HepG2 (cell line): ENCODE results near the gene SLC34A3. TPM values are rescaled to one million over a fixed set of nuclear protein-coding genes. Genes with fewer than 3 reads are reported as not detected.

Experiments used
- BCL6 ChIP-seq: IDR thresholded peaks from 2 replicates; pipeline ENCODE4 v1.6.1; 2016; ENCODE audit warnings: missing genetic modification reagents, missing compliant biosample characterization
- CHD2 ChIP-seq: IDR thresholded peaks from 2 replicates; pipeline ENCODE4 v1.6.1; 2011; ENCODE audit warnings: low read depth, low read length, improper control_type of control experiment
- ELF4 ChIP-seq: sonication (generic); formaldehyde crosslinking; IDR thresholded peaks from 2 replicates; pipeline ENCODE4 v1.5.0; 2020; ENCODE audit warnings: missing genetic modification reagents, mild to moderate bottlenecking, moderate library complexity, borderline replicate concordance
- ETV5 ChIP-seq: IDR thresholded peaks from 2 replicates; pipeline ENCODE4 v1.6.1; 2018; ENCODE audit warnings: missing biosample characterization, missing genetic modification reagents, inconsistent platforms, borderline replicate concordance
- GLI4 ChIP-seq: sonication (generic); formaldehyde crosslinking; IDR thresholded peaks from 2 replicates; pipeline ENCODE4 v1.5.1; 2020; ENCODE audit warnings: missing genetic modification reagents, mild to moderate bottlenecking, moderate library complexity, borderline replicate concordance
- KDM6A ChIP-seq: IDR thresholded peaks from 2 replicates; pipeline ENCODE4 v1.6.1; 2016; ENCODE audit warnings: low read depth
- MBD4 ChIP-seq: IDR thresholded peaks from 2 replicates; pipeline ENCODE4 v1.6.1; 2012; ENCODE audit warnings: low read length, inconsistent platforms, borderline replicate concordance
- MIXL1 ChIP-seq: IDR thresholded peaks from 2 replicates; pipeline ENCODE4 v1.6.1; 2016
- MXI1 ChIP-seq: IDR thresholded peaks from 3 replicates; pipeline ENCODE4 v1.6.1; 2012; ENCODE audit warnings: low read depth, low read length, inconsistent platforms, borderline replicate concordance
- POGK ChIP-seq: sonication (generic); formaldehyde crosslinking; conservative IDR thresholded peaks from 2 replicates; pipeline ENCODE4 v1.8.0; 2022; ENCODE audit warnings: mild to moderate bottlenecking, moderate library complexity, missing genetic modification reagents
- SIN3A ChIP-seq: IDR thresholded peaks from 2 replicates; pipeline ENCODE4 v1.6.1; 2011; ENCODE audit warnings: low read depth, mild to moderate bottlenecking, control low read depth, low read length, borderline replicate concordance
- SRSF9 ChIP-seq: fragments of 200-400 bp; formaldehyde crosslinking; IDR thresholded peaks from 2 replicates; pipeline ENCODE4 v1.6.1; 2018; ENCODE audit warnings: borderline replicate concordance, mild to moderate bottlenecking, low read depth, low read length; ENCODE audit not compliant: insufficient read depth, poor library complexity, severe bottlenecking
- ZBTB7B ChIP-seq: sonication (generic); formaldehyde crosslinking; IDR thresholded peaks from 2 replicates; pipeline ENCODE4 v1.4.0; 2020; ENCODE audit warnings: missing genetic modification reagents
- ZKSCAN5 ChIP-seq: sonication (generic); formaldehyde crosslinking; IDR thresholded peaks from 2 replicates; pipeline ENCODE4 v1.5.1; 2020; ENCODE audit warnings: mild to moderate bottlenecking, missing genetic modification reagents
- ZMAT3 ChIP-seq: sonication (generic); formaldehyde crosslinking; conservative IDR thresholded peaks from 2 replicates; pipeline ENCODE4 v1.7.0; 2021; ENCODE audit warnings: missing genetic modification reagents
- ZNF264 ChIP-seq: sonication (generic); formaldehyde crosslinking; IDR thresholded peaks from 2 replicates; pipeline ENCODE4 v1.4.0; 2020; ENCODE audit warnings: missing genetic modification reagents
- ZNF274 ChIP-seq: sonication (generic); formaldehyde crosslinking; IDR thresholded peaks from 2 replicates; pipeline ENCODE4 v1.5.1; 2020; ENCODE audit warnings: mild to moderate bottlenecking, missing genetic modification reagents
- ZNF33A ChIP-seq: sonication (generic); formaldehyde crosslinking; IDR thresholded peaks from 2 replicates; pipeline ENCODE4 v1.5.1; 2020; ENCODE audit warnings: missing genetic modification reagents, mild to moderate bottlenecking, moderate library complexity, borderline replicate concordance
- ZNF720 ChIP-seq: sonication (generic); formaldehyde crosslinking; IDR thresholded peaks from 2 replicates; pipeline ENCODE4 v1.4.0; 2020; ENCODE audit warnings: missing genetic modification reagents
- ZNF772 ChIP-seq: sonication (generic); formaldehyde crosslinking; IDR thresholded peaks from 2 replicates; pipeline ENCODE4 v1.5.0; 2020; ENCODE audit warnings: mild to moderate bottlenecking, missing genetic modification reagents
- ZNF777 ChIP-seq: sonication (generic); formaldehyde crosslinking; IDR thresholded peaks from 2 replicates; pipeline ENCODE4 v1.4.0; 2020; ENCODE audit warnings: missing genetic modification reagents
- ZSCAN9 ChIP-seq: IDR thresholded peaks from 2 replicates; pipeline ENCODE4 v1.6.1; 2016; ENCODE audit warnings: borderline replicate concordance
- polyA plus RNA-seq, 8 experiments: library from polyadenylated mRNA; depleted of rRNA in 3 of 8; stranded (reverse) in 7 of 8; unstranded in 1 of 8; fragments of >200 nt; fragmentation: Illumina TruSeq in 4 of 8; extraction: Trizol in 4 of 8; gene quantifications; 2 replicates each; pipeline versions ENCODE4 v1.2.1 to v1.2.3, GENCODE V29; 2011 to 2016; ENCODE audit warnings: low read depth in 4 of 8, missing spikeins in 1 of 8, mixed read lengths in 1 of 8; ENCODE audit not compliant: insufficient read depth in 1 of 8
- total RNA-seq, 5 experiments: library from RNA; depleted of rRNA; stranded (reverse); fragments of >200 nt; fragmentation: Illumina TruSeq; extraction: Trizol; gene quantifications; 2 replicates each; pipeline ENCODE4 v1.2.3, GENCODE V29; 2016; ENCODE audit warnings: low read depth in 1 of 5
- TF ChIP-seq, protein P1 (sequence below): sonication (generic); formaldehyde crosslinking; IDR thresholded peaks from 2 replicates; pipeline ENCODE4 v1.9.0; 2021; ENCODE audit warnings: missing genetic modification reagents, mild to moderate bottlenecking, borderline replicate concordance
- TF ChIP-seq, protein P2 (sequence below): fragments of 450-650 bp; IDR thresholded peaks from 2 replicates; pipeline ENCODE4 v1.6.1; 2017; ENCODE audit warnings: mild to moderate bottlenecking

The SLC34A3 gene
- total and polyA plus RNA-seq, 2 of the 13 experiments (the other 11 are each of a cell fraction or from before 2014, with no cell fraction given): 0.07 to 1.0 TPM

DNA sequence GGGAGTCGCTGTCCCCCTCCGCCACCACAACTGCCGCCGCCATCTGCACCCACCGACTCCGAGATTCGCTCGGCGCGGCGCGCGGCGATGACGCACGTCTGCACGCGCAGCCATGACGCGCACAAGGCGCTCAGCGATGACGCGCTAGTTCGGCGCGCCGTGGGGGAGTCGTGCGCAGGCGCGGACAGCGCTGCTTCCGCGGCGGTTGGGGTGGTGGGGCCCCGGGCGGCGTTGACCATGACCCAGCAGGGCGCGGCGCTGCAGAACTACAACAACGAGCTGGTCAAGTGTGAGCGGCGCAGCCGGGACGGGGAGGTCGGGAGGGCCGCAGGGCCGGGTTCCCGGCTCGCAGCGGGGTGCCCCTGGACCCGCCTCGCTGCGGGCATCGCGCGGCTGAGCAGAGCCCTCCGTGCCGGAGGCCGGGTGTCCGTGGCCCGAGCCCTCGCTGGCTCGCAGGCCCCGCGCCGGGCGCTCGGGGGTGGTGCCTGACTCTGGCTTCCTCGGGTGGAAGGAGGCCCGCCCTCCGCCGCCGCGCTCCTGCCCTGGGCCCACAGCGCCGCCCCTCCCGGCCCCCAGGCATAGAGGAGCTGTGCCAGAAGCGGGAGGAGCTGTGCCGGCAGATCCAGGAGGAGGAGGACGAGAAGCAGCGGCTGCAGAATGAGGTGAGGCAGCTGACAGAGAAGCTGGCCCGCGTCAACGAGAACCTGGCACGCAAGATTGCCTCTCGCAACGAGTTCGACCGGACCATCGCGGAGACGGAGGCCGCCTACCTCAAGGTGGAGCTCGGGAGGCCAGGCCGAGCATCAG, 42.0 kb upstream of the SLC34A3 start, which contains the start of the genes ANAPC2 and SSNA1 (continued):
- no peak for TF ChIP-seq KDM6A (CRISPR knock-in tag)
- peak; percentile 46; the same call in 1 of the 2 replicates for TF ChIP-seq ZBTB7B (CRISPR knock-in tag)
- TF ChIP-seq, protein P1, sequence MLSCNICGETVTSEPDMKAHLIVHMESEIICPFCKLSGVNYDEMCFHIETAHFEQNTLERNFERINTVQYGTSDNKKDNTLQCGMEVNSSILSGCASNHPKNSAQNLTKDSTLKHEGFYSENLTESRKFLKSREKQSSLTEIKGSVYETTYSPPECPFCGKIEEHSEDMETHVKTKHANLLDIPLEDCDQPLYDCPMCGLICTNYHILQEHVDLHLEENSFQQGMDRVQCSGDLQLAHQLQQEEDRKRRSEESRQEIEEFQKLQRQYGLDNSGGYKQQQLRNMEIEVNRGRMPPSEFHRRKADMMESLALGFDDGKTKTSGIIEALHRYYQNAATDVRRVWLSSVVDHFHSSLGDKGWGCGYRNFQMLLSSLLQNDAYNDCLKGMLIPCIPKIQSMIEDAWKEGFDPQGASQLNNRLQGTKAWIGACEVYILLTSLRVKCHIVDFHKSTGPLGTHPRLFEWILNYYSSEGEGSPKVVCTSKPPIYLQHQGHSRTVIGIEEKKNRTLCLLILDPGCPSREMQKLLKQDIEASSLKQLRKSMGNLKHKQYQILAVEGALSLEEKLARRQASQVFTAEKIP: no peak
- TF ChIP-seq ZNF274 (CRISPR knock-in tag): 0 out of 2 replicates have a peak, but pooled peaks have one; percentile 66
- no peak for TF ChIP-seq MBD4
- no peak for TF ChIP-seq ZNF33A (CRISPR knock-in tag)
- TF ChIP-seq SIN3A: peak; percentile 84
- TF ChIP-seq ELF4: no peak
- TF ChIP-seq ZKSCAN5 (CRISPR knock-in tag): no peak
- TF ChIP-seq POGK (CRISPR knock-in tag): peak; percentile 94
- no peak; the same call in 1 of the 2 replicates for TF ChIP-seq ZMAT3
- 0 out of 2 replicates have a peak, but pooled peaks have one; percentile 27 for TF ChIP-seq ZNF264 (CRISPR knock-in tag)
- 0 out of 2 replicates have a peak, but pooled peaks have one; percentile 79 for TF ChIP-seq ZNF720 (CRISPR knock-in tag)
- TF ChIP-seq ZNF772 (CRISPR knock-in tag): peak; percentile 70; the same call in 1 of the 2 replicates
- no peak for TF ChIP-seq SRSF9
- TF ChIP-seq GLI4 (CRISPR knock-in tag): no peak
- TF ChIP-seq, protein P2, sequence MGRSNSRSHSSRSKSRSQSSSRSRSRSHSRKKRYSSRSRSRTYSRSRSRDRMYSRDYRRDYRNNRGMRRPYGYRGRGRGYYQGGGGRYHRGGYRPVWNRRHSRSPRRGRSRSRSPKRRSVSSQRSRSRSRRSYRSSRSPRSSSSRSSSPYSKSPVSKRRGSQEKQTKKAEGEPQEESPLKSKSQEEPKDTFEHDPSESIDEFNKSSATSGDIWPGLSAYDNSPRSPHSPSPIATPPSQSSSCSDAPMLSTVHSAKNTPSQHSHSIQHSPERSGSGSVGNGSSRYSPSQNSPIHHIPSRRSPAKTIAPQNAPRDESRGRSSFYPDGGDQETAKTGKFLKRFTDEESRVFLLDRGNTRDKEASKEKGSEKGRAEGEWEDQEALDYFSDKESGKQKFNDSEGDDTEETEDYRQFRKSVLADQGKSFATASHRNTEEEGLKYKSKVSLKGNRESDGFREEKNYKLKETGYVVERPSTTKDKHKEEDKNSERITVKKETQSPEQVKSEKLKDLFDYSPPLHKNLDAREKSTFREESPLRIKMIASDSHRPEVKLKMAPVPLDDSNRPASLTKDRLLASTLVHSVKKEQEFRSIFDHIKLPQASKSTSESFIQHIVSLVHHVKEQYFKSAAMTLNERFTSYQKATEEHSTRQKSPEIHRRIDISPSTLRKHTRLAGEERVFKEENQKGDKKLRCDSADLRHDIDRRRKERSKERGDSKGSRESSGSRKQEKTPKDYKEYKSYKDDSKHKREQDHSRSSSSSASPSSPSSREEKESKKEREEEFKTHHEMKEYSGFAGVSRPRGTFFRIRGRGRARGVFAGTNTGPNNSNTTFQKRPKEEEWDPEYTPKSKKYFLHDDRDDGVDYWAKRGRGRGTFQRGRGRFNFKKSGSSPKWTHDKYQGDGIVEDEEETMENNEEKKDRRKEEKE: no peak
- TF ChIP-seq ZSCAN9 (CRISPR knock-in tag): 0 out of 2 replicates have a peak, but pooled peaks have one; percentile 58
- TF ChIP-seq MXI1: peak; percentile 97
- TF ChIP-seq CHD2: no peak; the same call in 1 of the 2 replicates
- TF ChIP-seq ETV5 (CRISPR knock-in tag): peak; percentile 67; the same call in 1 of the 2 replicates
- peak; percentile 89 for TF ChIP-seq ZNF777 (CRISPR knock-in tag)
- peak; percentile 46; the same call in 1 of the 2 replicates for TF ChIP-seq BCL6 (CRISPR knock-in tag)
- peak; percentile 67; the same call in 1 of the 2 replicates for TF ChIP-seq MIXL1 (CRISPR knock-in tag)
